Thyroid gland (tissue), 4 donors: ENCODE data around the gene FBXO22. TPM values are rescaled to one million over a fixed set of nuclear protein-coding genes. Genes with fewer than 3 reads are reported as not detected.

Source experiments
- DNase-seq, 2 donors: peaks; one replicate each; pipeline ENCODE4 v3.0.0-alpha.2; 2019
- H3K27ac ChIP-seq, 3 donors: fragments of 200-600 bp; sonication (generic); 1 replicate in 2 of 3; 2 replicates in 1 of 3; pipeline ENCODE4 v1.5.1; 2016 to 2019; ENCODE audit warnings: mild to moderate bottlenecking in 1 of 3, moderate library complexity in 1 of 3
- H3K27me3 ChIP-seq: fragments of 200-600 bp; sonication (generic); one replicate; pipeline ENCODE4 v1.5.1; 2019
- H3K36me3 ChIP-seq, 2 donors: fragments of 200-600 bp; sonication (generic); one replicate each; pipeline ENCODE4 v1.5.1; 2016 to 2019
- H3K4me1 ChIP-seq, 2 donors: fragments of 200-600 bp; sonication (generic); one replicate each; pipeline ENCODE4 v1.5.1; 2017 to 2019
- H3K4me3 ChIP-seq, 3 donors: fragments of 200-600 bp; sonication (generic); replicated peaks in 1 of 3; 1 replicate in 2 of 3; 2 replicates in 1 of 3; pipeline ENCODE4 v1.5.1; 2016; ENCODE audit warnings: mild to moderate bottlenecking in 1 of 3
- H3K9me3 ChIP-seq: fragments of 200-600 bp; sonication (generic); one replicate; pipeline ENCODE4 v1.5.1; 2017
- CTCF ChIP-seq, 6 experiments: fragments of 200-600 bp in 3 of 6; fragments of 450-650 bp in 3 of 6; sonication (generic) in 3 of 6; IDR thresholded peaks; one replicate each; pipeline ENCODE4 v1.5.1; 2016 to 2019; ENCODE audit warnings: antibody characterized with exemption in 6 of 6, mild to moderate bottlenecking in 2 of 6, inconsistent platforms in 1 of 6, moderate library complexity in 1 of 6
- POLR2A ChIP-seq, 2 donors: fragments of 450-650 bp; IDR thresholded peaks; one replicate each; pipeline ENCODE4 v1.6.1; 2017; ENCODE audit warnings: antibody characterized with exemption in 2 of 2, mild to moderate bottlenecking in 2 of 2, moderate library complexity in 1 of 2
- WGBS, 2 donors: methylation state at CpG; one replicate each; pipeline ENCODE4 v1.1.5; 2017; 5-methylcytosine and 5-hydroxymethylcytosine counted together
- intact Hi-C: fragments of 100-400 bp; cut with DNase I; formaldehyde crosslinking; loops from one replicate; pipeline ENCODE4 v1.15.1; 2023
- total RNA-seq, 4 donors: library from RNA; depleted of rRNA; stranded (reverse); fragments of >200 nt; gene quantifications; one replicate each; pipeline ENCODE4 v1.2.3, GENCODE V29; 2016

FBXO22 gene
- total RNA-seq, 4 donors from 2014 or later = 21.4 to 31.3 (median 24.2) TPM

GRCh38 chr15:75945953-75946352 lies 42.3 kb downstream of the FBXO22 start:
- H3K4me1 ChIP-seq = no peaks in the 10 kb centered on the region
- H3K36me3 ChIP-seq = no peaks in the 10 kb centered on the region
- H3K4me3 ChIP-seq = no peak overlapping the region
- no peaks in the 10 kb centered on the region for H3K9me3 ChIP-seq
- DNase-seq = no peak
- no peak overlapping the region for H3K27ac ChIP-seq
- H3K27me3 ChIP-seq = no peaks in the 10 kb centered on the region
- WGBS, 2 donors = 79 to 85% methylated on average over 4 of the region's 4 CpGs
- no peak for TF ChIP-seq CTCF (IDR thresholded peaks at IDR 0.05)
- TF ChIP-seq POLR2A (IDR thresholded peaks at IDR 0.05) = no peak
- intact Hi-C loops = no loop called here

DNA sequence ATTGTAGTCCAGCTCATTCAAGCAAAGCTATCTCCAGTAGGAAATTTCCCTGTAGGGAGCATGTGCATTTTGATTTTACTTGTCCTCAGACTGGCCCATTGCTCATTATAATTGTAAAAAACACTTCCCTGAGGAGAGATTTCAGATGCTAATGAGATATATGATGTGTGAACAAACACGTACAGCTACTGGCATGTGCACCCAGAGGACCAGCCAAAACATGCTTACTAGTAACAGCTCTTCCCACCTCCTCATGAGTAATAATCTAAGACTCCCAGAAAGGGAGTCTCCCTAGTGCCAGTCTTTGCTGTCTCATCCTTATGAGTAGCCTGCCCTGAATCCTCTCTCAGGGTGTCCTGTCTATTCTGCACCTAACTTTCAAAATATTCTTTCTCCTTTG lies 43.4 kb downstream of the FBXO22 start:
- 74 to 77% methylated on average over 1 of the region's 1 CpG for WGBS, 2 donors
- DNase-seq = no peak

GRCh38 chr15:75948761-75949296 lies 45.2 kb downstream of the FBXO22 start:
- no peak for DNase-seq
- Histone ChIP-seq H3K4me1 (no peaks in the 10 kb centered on the region), H3K9me3 (no peaks in the 10 kb centered on the region), H3K27ac (no peak overlapping the region), H3K4me3 (no peak overlapping the region), H3K27me3 (no peaks in the 10 kb centered on the region), H3K36me3 (no peaks in the 10 kb centered on the region)
- intact Hi-C loops = no loop called here
- TF ChIP-seq POLR2A (IDR thresholded peaks at IDR 0.05) (no peak), CTCF (IDR thresholded peaks at IDR 0.05) (no peak)
- WGBS, 2 donors = 74 to 79% methylated on average over 8 of the region's 8 CpGs

More for the DNA sequence above, 43.4 kb downstream of the FBXO22 start:
- Histone ChIP-seq H3K36me3 (no peaks in the 10 kb centered on the region), H3K4me1 (no peaks in the 10 kb centered on the region), H3K4me3 (no peak overlapping the region), H3K27ac (no peak overlapping the region), H3K9me3 (no peaks in the 10 kb centered on the region), H3K27me3 (no peaks in the 10 kb centered on the region)
- intact Hi-C loops = no loop called here
- no peak for TF ChIP-seq CTCF (IDR thresholded peaks at IDR 0.05)
- no peak for TF ChIP-seq POLR2A (IDR thresholded peaks at IDR 0.05)

GRCh38 chr15:75952525-75952924 lies 48.8 kb downstream of the FBXO22 start:
- H3K27ac ChIP-seq = no peak overlapping the region
- no peaks in the 10 kb centered on the region for H3K36me3 ChIP-seq
- H3K9me3 ChIP-seq = no peaks in the 10 kb centered on the region
- intact Hi-C loops = no loop called here
- no peak for DNase-seq
- TF ChIP-seq CTCF (IDR thresholded peaks at IDR 0.05) (no peak), POLR2A (IDR thresholded peaks at IDR 0.05) (no peak)
- 90% methylated on average over 4 of the region's 4 CpGs for WGBS, 2 donors
- no peak overlapping the region for H3K4me3 ChIP-seq
- no peaks in the 10 kb centered on the region for H3K4me1 ChIP-seq
- no peaks in the 10 kb centered on the region for H3K27me3 ChIP-seq

GRCh38 chr15:75955720-75956119 lies 52.0 kb downstream of the FBXO22 start:
- WGBS, 2 donors = 77 to 82% methylated on average over 1 of the region's 1 CpG
- H3K36me3 ChIP-seq = no peaks in the 10 kb centered on the region
- no peak overlapping the region for H3K4me3 ChIP-seq
- no peaks in the 10 kb centered on the region for H3K9me3 ChIP-seq
- H3K27me3 ChIP-seq = no peaks in the 10 kb centered on the region
- intact Hi-C loops = no loop called here
- no peak overlapping the region for H3K27ac ChIP-seq
- no peaks in the 10 kb centered on the region for H3K4me1 ChIP-seq
- TF ChIP-seq CTCF (IDR thresholded peaks at IDR 0.05) (no peak), POLR2A (IDR thresholded peaks at IDR 0.05) (no peak)
- DNase-seq = no peak
